C4-2B (cell line): ENCODE data around the gene MED12L.
A peak's percentile ranks its signal among the peaks of the same experiment; 100 is the strongest.

Experiments
- H3K27ac ChIP-seq: fragments of 450-650 bp; 2 replicates; pipeline ENCODE4 v1.5.1; 2017
- ZFX ChIP-seq: fragments of 450-650 bp; IDR thresholded peaks from 2 replicates; pipeline ENCODE4 v1.6.1; 2017
- TF ChIP-seq, protein P1 (sequence below): fragments of 450-650 bp; conservative IDR thresholded peaks from 2 replicates; pipeline ENCODE4 v1.5.1; 2017; ENCODE audit warnings: mild to moderate bottlenecking

MED12L gene

DNA sequence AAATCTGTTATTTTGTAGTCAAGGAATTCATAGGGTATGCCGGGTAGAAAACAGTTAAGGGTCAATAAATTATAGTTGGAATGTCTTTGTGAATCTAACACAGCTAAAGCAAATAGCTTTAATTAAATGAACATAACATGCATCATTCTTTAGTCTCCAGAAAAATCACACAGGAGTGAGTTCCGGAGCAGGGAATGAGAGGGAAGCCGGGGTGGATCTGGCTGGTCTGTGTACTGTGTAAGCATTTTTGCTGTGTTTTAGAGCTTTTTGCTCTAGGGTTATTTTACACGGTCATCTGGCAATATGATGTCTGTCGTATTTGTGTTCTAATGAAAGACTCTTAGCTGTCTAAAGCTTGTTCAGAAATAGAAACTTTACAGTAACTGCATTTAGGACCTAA, 57.5 kb downstream of the MED12L start:
- no peak overlapping the region for H3K27ac ChIP-seq
- TF ChIP-seq ZFX = no peak
- TF ChIP-seq, protein P1, sequence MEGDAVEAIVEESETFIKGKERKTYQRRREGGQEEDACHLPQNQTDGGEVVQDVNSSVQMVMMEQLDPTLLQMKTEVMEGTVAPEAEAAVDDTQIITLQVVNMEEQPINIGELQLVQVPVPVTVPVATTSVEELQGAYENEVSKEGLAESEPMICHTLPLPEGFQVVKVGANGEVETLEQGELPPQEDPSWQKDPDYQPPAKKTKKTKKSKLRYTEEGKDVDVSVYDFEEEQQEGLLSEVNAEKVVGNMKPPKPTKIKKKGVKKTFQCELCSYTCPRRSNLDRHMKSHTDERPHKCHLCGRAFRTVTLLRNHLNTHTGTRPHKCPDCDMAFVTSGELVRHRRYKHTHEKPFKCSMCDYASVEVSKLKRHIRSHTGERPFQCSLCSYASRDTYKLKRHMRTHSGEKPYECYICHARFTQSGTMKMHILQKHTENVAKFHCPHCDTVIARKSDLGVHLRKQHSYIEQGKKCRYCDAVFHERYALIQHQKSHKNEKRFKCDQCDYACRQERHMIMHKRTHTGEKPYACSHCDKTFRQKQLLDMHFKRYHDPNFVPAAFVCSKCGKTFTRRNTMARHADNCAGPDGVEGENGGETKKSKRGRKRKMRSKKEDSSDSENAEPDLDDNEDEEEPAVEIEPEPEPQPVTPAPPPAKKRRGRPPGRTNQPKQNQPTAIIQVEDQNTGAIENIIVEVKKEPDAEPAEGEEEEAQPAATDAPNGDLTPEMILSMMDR = no peak

DNA sequence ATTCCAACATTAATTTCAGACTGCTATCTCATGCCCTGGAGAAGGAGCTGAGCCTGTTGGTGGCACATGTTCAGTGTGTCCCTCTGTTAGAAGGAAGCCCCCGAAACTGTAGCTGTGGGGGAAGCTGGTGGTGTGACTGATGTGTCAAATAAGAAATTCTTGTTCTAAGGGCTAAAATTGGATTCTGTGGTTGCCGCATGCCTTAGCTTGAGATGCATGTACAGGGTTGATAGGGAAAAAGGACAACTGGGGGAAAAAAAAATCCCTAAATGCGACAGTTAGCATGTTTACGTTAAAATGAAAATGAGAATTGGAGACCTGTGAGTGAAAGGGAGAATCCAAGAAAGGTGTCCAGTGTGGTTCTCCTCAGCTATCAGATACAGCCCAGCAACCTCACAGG, 58.6 kb downstream of the MED12L start:
- no peak for TF ChIP-seq ZFX
- TF ChIP-seq, protein P1 = no peak
- no peak overlapping the region for H3K27ac ChIP-seq

DNA sequence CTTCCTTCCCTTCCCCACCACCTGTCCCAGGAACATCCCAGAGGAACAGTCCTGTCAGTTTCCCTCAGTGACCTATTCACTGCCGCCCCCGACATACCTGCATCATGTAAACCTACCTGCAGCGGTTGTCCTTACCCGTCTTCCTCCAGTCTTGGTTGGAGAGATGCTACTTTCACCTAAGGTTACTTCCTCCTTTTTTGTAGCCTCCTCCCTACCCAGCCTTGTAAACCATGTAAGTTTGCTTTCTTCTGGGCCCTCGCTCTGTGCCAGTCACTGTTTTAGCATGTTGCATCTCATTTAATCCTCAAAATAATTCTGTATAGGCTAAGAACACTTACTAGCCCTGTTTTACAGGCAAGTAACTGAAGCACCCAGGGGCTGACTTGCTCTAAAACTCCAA, 59.3 kb downstream of the MED12L start:
- no peak overlapping the region for H3K27ac ChIP-seq
- no peak for TF ChIP-seq ZFX
- TF ChIP-seq, protein P1 = no peak

DNA sequence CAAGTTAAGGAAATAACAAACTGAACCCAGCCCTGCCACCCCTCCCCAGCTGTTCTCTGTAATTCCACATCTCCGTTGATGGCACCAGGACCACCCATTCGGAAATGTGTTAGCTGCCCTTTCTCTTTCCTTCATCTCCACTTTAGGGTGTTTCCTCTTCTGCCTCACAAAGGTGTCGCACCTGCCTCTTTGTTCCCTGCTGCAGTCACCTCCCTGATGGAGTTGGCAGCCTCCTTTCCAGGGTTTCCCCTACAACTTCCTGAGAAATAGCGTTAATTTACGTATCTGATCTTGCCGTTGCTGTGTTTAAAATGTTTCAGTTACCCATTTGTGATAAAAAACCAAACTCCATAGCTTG, 60.2 kb downstream of the MED12L start:
- H3K27ac ChIP-seq = no peak overlapping the region

DNA sequence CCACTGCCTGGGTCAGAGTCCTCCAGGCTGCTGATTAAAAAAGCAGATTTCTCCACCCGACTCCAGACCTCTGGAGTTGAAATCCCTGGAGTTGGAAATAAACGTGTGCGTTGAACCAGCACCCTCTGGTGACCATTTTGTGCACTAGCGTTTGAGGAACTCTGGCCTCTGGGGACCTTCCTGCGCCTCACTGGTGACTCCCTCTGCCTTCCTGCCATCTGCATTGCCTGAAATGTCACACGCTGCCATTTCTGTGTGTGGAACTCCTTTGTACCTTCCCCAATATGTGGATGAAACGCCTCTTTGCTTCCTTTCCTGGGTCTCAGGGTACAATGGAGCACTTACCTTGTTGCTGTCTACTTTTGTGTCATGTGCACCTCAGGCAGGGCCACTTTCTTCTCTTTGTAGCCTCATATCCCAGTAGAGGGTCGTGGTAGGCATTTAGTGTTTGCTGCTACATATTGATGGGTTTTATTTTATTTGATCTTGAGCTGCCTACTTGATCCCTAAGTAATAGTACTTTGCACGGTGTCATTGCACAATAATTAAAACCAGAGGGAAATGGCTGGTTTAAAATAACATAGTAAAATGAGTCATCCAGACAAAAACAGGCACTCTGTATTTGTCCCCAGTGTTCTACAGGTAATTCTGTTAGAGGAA, 60.7 kb downstream of the MED12L start:
- H3K27ac ChIP-seq = no peak overlapping the region
- no peak for TF ChIP-seq ZFX
- TF ChIP-seq, protein P1 = peak; percentile 97

More for the DNA sequence above, 60.2 kb downstream of the MED12L start:
- TF ChIP-seq, protein P1 = 0 out of 2 replicates have a peak, but pooled peaks have one; percentile 53
- no peak for TF ChIP-seq ZFX

DNA sequence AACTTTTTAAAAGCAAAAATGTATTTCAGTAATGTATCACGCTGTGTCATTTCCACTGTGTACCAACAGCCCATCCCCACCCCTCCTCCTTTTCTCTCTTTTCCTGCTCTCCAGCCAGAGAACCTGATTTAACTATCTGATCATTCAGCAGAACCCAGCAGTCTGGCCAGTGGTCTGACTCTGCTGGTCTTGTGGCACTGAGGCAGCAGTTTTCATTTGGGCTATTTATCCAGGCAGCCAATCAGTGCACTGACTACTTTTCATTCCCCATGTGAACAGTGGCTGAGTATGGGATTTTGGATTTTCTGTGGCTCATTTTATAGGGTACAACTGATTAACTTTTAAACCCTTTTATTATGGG, 61.2 kb downstream of the MED12L start:
- H3K27ac ChIP-seq = no peak overlapping the region
- TF ChIP-seq, protein P1 = no peak
- TF ChIP-seq ZFX = no peak

DNA sequence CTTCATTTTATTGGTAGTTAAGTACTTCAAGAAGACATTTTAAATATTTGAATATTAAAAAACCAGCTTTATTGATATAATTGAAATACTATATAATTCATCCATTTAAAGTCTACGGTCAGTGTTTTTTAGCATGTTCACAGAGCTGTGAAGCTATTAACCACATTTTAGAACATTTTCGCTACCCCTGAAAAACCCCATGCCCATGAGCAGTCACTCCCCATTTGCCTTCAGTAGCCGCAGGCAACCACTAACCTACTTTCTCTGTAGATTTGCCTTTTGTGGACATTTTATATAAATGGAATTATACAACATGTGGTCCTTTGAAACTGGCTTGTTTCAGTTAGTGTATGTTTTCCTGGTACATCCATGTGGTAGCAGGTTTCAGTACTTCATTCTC, 61.8 kb downstream of the MED12L start:
- H3K27ac ChIP-seq = no peak overlapping the region
- TF ChIP-seq, protein P1 = no peak
- no peak for TF ChIP-seq ZFX
